ENCODE measurements around the gene ARL14EP.

ARL14EP gene

DNA sequence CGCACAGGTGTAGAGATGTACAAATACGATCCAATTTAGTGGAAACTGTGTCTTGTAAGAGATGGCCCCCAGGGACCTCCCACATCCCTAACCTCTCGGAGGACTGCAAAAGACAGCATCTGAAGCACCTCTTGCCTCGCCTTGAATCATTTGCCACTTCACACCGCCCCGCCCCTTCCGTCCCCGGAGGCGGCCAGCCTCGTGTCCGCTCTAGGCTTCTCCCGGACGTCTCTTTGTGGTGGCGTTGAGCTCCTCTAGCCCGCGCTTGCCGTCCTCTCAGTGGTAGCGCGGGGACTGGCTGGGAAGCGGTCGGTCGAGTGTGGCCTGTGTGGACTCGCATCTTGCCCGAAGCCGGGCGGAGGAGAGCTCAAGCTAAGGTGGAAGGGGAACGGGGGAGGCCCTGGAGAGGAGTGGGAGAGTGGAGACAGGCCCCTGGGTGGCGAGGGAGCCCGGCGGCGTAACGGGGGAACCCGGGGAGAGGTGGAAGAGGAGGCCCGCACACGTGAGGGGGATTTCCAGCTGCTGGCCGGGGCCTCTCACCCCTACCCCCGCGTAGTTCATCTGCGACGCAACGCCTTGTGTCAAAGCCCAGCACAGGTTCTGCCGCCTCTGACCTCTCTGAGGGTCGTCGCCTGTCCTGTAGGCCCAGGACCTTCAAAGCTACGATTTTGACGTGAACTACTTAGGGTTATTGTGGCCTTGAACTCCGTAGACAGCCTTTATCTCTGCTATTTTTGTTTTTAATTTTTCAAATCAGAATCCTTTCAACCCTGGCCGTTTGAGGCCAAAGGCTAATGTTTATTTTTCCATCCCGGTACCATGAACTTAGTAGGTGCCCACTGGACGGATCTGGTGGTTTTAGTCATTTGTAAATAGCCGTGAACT, at the start of gene ARL14EP:
Gene ARL14EP, plus strand, starts transcription at position 279 of the 885 bp plus-strand sequence. CDS start 7,845 bp downstream, outside the sequence.
- DNase-seq = peak; percentile 98

DNA sequence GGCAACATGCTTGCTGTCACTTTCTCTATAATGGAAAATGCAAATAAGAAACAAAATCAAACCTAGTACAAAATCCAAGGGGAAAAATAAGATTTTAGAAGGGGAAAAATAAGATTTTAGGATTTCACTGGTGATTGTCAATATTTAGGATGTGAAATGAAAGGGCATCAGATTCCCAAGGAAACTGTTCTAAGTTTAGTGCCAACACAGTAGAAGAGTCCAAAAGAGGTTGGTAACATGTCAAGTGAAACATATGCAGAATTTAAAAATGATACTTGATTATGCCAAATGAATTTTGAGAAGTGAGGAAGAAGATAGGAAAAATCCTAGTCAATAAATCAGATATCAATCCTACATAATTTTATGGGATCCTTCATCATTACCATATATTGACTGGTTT, 45.7 kb upstream of the ARL14EP start:
- DNase-seq = no peak

DNA sequence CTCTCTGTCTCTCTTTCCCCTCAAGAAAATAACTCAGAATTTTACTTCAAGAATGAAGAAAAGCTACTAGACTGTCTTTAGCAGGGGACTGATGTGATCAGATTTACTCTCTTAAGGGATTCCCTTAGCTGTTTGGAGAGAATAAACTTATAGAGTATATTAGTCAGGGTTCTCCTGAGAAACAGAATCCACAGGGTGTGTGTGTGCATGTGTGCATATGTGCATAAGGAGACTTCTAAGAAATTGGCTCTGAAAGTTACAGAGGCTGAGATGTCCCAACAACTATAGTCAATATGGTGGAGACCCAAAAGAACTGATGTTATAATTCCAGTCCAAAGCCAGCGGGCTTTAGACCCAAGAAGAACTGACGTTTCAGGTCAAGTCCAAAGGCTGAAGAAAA, 43.1 kb upstream of the ARL14EP start:
- DNase-seq = no peak

DNA sequence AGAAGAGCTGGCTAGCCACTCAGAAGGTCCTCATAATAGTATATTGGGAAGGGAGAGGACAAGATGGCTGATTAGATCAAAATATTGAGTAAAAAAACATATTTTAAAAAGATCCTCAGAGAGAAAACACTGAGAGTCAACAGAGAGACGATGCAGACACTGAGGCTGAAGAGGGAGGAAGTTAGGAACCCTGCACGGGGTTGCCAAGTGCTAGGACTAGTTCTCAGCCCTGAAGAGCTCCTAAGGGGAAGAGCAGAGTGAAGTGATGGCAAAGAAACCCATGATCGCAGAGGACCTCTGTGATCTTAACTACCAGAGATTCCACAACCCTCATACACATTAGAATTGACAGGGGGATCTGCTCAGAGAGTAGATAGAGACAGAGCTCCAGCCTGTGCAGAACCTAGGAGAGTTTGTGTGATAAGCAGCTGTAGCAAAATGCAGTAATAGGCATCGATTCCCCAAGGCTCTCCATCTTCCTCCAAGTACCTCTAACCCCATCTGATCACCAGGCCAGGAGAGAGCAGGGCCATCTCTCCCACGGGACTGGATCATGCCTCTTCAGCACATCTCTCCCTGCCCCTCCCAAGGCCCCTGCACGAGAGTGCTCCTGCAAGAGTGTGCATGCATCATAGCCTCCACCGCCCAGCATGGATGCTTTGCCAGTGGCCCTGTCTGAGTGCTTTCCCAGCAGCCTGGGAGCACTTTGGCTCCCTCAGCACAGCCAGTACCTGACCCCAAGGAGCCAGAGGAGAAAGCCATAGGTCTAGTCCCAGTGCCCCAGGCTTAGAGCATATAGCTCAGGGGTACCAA, 41.2 kb upstream of the ARL14EP start:
- no peak for DNase-seq

DNA sequence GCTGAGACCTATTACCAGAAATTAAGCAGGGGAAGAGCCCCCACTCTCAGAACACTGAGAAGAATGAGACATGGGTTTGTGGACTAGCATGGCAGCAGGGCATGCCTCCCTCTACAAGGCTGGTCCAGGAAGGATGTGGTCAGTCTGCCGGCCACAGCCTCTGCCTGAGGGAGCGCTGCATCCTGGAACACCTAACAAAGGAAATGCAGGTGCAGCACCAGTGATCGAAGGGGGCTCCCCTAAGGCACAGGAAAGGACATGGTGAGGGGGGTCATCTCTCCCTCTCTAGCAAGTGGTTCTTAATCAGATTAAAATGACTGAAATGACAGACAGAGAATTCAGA, 40.6 kb upstream of the ARL14EP start:
- no peak for DNase-seq

DNA sequence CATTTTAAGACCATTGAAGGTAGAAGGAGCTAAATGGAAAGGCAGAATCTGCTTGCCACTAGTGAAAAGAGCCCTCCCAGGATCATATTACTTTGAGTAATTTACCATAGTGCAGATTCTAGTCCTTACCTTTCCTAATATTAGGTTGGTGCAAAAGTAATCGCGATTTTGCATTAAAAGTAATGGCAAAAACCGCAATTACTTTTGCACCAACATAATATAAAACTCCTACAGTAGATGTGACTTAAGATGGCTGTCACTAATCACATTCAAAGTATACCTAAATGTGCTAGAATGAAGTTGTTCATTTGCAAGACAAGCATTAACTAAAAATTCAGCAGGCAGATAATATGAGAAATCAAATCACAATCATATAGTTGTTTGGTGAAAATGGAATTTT, 38.1 kb upstream of the ARL14EP start:
- no peak for DNase-seq

DNA sequence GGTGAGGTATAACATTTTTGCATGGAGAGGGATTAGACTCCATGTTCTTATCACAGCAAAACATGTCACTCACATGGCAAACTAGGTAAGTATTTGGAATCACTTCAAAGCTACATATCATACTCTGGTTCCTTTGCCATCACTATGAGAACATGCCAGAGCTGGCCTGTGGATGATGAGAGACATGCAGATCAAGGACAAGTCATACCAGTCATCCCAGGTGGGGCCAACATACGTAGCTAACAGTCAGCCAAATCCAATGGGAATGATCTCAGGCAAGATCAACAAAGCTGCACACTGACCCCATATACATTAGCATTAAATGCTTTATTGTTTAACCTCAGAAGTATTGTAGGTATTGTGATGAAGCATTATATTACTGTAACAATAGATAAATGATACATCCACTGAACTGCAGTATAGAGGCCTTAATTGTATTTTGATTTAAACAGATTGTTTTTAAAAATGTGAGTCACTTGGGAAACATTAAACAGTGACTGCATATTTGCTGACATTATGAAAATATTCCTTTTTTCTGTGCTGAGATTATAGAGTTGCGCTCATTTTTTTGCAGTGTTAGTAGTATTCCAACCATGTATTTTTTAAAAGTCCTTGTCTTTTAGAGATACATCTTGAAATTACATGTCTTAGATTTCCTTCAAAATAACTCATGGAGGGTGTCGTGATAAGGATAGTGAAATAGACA, 37.3 kb upstream of the ARL14EP start:
- DNase-seq = no peak

DNA sequence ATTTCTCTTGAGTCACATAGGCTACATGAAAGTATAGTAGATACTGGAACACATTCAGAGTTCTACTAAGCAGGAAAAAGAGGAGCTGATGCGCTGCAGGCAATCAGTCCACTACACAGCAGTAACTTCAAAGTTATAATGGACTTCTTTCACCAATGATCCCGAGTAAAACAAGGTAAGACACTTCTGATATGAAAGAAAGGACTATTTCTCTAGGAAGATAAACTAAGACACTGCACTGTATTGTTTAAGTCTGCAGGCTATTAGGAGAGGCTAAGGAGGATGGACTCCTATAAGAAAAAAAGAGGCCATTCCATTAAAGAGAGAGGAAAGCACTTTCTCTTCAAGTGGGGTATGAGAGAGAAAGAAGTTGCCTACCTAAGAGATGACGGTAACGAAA, 31.6 kb upstream of the ARL14EP start:
- no peak for DNase-seq

DNA sequence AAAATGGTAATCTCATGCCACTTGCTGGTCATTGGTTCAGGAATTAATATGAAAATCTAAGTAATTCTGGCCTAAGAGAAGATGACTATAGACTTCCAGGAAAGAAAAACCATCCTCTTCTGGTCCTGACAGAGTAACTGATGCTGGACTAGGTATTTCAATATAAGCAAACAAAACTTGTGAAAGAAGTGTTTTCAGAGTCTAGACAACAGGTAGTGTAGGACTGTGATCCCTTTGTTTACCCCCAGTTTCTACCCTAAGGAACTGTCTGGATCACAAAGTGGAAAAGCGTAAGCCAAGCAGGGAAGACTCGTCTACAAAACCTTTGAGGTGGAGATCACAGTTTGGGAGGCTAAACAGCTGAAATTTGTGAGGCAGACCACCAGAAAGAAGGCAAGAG, 30.4 kb upstream of the ARL14EP start:
- DNase-seq = no peak

DNA sequence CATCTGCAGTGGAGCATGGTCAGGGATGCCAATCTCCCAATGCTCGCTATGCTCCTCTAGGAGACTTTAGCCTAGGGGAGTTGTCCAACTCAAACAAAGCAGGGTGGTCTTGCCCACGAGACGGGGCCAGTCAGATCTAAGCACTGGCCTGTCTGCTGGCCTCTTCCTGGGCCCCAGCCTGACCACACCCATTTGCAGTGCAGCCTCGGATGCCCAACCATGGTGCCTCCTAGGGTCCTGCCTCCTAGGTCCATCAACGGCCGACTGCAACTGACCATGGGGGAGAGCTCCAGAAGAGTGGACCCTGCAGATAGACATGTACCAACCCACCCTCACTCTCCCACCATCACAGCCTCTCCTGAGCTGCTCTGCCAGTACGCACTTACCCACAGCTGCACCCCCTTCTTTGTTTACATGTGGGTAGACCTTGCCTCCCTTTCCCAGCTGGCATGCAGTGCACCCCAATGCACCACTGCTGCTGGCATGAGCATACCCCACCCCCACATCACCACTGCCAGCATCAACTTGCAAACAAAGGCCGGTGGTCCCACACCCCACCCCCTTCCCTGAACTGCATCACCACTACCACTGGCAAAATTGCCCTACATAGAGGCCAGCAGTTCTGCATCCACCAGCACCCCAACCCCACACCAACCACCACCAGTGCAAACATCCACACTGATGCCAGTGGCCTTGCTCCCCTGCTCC, 27.6 kb upstream of the ARL14EP start:
- DNase-seq = no peak

DNA sequence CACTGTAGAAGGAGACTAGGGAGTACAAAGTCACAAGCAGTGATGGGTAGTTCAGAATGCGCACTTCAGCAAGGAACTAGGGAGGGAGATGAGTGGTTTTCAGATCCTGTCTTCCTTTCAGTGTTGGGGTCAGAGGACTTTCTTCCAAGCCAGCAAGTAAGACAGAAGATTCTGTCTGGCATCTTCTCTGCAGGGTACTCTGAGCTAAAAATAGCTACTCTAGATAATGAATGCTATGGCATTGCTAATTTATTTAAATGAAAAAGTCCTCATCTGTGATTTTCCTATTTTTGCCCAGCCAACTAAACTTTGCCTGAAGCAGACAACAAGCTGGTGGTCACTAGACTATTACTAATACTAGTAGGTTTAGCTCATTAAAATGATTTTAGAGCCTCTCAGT, 18.3 kb upstream of the ARL14EP start:
- DNase-seq = no peak

DNA sequence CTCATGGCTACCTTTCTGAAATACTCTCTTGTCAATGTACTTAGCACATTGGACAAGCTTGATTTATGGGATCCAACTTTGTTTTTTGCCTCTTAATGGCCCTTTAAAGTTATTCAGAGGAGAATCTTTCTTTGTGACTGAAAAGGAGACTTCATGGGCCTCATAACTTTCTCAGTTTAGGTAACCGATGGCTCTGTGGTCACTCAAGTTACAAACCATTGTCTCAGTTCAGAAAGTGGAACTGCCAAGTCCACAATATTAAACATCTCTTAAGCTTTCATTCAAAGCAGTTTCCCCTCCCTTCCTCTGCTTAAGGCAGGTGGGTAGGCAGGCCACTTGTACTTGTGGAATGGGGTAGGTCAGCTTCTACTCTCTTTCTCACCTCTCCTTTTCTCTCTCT, 12.3 kb upstream of the ARL14EP start:
- DNase-seq = no peak

DNA sequence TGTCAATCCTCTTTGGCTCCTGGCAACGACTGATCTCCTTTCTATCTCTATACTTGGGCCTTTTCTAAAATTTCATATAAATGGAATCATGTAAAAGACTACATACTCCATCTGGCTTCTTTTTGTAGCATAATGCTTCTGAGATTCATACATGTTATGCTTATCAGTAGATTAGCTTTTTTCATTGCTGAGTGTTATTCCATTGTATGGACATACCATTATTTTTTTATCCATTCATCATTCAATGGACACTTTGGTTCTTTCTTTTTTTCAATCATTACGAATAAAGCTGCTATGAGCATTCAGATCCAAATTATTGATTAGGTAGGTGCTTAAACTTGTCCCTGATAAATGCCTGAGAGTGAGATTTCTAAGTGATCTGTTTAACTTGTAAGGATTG, 11.7 kb upstream of the ARL14EP start:
- no peak for DNase-seq

DNA sequence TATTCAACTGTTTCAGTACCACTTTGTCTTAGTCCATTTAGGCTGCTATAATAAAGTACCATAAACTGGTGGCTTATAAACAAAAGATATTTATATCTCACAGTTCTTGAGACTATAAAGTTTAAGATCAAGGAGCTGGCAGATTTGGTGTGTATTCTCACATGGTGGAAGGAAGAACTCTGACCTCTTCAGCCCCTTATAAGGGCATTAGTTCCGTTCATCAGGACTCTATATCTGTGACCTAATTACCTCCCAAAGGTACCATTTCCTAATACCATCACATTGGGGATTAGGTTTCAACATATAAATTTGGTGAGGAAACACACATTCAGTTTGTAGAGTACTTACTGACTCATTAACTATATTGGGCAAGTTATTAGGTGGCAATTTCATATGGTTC, 10.7 kb upstream of the ARL14EP start:
- no peak for DNase-seq

DNA sequence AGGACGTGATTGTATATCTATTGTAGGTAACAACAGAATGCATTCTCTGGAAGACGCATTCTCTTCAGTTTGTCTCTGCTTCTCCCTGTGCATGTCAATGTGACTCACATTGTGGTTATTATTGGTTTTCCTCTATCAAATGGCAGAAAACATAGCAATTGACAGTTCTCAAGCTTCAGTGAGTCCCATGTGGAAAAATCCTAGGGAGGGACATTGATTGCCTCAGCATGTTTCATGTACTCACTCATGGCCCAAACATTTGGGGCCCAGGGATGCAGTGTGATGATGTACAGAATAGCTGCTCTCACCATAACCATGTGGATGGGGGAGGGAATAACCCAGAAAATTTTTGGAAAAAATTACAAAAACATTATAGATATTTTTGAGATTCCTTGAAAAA, 9.3 kb upstream of the ARL14EP start:
- no peak for DNase-seq

DNA sequence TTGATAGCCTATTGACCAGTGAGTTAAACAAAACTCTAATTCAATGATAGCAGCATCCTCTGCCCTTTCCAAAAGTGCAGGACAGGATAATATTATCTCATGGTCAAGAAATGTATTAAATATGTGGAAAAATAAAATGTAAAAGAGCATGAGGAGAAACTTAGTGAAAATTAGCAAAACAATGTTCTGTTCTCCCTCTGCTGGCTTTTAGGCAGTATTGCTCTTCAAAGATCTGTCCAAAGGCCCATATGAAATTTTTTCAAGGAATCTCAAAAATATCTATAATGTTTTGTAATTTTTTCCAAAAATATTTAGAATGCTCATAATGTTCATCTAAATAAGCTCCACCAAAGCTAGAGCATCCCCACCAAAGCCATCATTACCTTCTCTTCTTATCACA, 8.3 kb upstream of the ARL14EP start:
- DNase-seq = no peak

DNA sequence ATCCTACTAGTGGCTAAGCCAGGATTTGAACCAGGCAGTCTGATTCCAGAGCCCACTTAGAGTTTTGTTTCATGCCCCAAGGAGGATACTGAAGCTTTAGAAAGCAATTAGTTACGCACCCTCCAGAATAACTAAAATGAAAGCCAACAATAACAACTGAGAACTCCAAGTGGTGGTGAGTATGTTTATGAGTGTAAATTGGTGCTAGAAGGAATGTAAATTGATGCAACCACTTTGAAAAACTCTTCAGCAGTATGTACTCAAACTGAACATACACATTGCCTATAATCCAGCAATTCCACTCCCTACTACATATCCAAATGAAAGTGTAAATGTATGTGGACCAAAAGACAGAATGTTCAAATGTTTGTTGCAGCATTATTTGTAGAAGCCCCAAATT, 6.7 kb upstream of the ARL14EP start:
- DNase-seq = no peak

DNA sequence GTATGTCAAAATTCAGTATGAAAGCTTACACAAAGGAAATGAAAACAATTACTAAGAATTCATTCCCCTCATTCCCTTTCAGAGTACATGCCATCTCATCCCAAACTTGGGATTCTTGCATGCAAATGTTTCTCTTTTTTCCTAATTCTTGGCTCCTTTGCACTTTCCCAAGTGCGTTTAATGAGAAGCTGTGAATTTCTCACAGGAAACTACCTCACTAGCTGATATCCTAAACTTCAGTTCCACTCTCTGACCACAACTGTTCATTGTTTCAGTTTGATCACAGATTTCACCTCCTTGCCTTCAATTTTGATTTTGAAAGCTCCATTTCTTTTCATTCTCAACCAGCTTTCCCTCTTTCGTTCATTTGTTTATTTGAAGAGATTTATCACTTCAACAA, 5.9 kb upstream of the ARL14EP start:
- DNase-seq = no peak

DNA sequence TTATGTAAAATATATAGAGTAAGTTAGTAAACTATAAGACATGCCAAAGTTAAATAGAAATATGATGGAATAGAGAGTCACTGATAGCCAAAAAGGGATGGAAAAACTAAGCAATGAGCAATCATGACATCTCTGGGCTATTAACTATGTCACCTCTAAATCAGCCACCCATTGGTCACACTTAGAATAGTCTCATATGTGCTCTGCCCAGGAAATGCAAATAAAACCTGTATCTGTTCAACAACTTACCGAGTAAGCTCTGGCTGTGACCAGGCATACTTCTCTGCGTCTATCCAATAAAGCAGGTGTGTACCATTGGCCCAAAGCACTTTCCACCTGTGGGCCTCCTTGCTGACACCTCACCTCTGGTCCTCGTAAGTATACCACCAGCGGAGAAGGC, 1.6 kb upstream of the ARL14EP start:
- DNase-seq = no peak

DNA sequence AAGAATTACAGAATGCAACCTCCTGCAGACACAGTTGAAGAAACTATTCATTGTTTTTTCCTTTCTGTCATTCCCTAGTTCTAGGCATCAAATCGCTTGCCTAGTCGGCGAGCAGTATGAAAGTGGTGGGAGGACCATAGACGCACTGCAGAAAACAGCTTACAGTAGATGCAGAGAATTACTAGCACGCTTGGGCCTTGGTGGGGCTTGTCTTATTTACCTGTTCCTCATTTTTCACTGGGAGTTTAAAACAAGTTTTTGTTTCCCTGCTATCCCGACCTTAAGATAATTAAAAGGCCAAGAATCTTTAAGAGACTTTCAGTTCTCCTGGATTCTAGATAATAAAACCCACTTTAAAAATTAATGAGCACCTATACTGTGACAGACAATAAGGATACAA, 713 bp upstream of the ARL14EP start:
- DNase-seq = no peak

DNA sequence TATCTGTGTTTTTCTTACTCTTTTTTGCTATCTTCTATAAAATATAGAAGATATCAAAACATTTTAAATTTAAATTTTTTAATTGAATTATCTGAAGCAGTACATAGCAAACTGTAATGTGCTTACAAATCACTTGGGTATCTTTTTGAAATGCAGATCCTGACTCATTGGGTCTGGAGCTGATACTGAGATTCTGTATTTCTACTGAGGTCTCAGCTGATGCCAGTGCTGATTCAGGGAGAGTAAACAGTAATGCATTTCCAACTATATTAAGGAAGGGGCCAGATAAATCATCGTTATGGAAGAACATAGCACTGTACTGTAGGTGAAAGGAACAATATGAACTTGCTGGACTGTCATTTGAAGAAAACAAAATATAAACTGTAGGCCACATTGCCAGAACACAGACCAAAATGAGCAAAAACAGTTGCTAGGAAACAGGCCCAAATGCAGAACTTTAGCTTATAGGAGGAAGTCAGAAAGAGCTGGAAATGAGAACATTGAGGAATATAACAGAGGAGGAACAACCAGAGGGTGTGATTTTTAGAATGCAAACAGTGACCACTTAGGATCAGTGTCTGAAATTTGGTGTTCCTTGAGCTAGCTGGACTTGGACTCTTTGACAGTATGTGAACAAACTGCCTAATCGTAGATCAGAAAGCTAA, 3.3 kb downstream of the ARL14EP start:
- DNase-seq = no peak

DNA sequence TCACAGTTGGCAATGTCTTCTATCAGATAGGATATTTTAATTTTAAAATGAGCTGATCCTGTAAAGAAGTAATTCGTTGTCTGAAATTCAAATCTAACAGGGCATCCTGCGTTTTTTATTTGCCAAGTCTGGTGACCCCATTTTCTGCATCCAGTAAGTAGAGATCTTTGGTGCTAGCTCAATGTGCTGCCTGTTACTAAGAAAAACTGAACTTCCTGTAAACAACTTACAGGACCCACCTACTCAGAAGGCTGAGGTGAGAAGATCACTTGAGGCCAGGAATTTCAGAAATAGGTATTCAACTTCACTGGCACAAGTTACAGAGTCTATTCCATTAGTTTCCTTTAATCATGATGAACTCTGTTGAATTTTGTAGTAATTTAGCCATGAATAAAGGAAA, 4.0 kb downstream of the ARL14EP start:
- no peak for DNase-seq

DNA sequence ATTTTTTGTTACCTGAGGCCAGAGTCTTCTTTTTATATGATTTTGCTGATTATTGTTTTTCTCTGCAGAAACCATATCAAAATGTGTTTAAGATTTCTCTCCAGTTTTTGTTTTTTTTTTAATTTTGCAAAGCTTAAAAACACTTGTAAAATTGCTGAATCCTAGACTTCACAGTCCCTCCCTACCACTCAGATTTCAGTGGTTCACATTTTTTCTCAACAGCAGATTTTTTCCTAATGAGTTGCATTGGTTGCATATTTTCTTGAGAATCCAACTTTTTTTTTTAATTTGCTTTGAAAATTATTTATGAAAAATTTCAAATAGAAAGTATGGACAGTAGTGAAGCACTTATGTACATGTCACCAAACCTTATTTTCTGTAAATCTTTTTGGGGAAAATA, 5.8 kb downstream of the ARL14EP start:
- DNase-seq = no peak
